Fibroblast of the aortic adventitia (primary cell): Measurements from ENCODE around the gene CTDP1. TPM values are rescaled to one million over a fixed set of nuclear protein-coding genes. Genes with fewer than 3 reads are reported as not detected.

Source experiments
- DNase-seq: peaks from one replicate; pipeline ENCODE4 v3.0.0-alpha.2; 2010; ENCODE audit warnings: low read depth
- H3K4me3 ChIP-seq: 2 replicates; pipeline ENCODE4 v1.5.1; 2011; ENCODE audit warnings: low read depth, mild to moderate bottlenecking, control low read depth, low read length, moderate library complexity
- CTCF ChIP-seq: IDR thresholded peaks from 2 replicates; pipeline ENCODE4 v1.5.1; 2011; ENCODE audit warnings: mild to moderate bottlenecking, low read length, control low read depth, inconsistent platforms; ENCODE audit not compliant: insufficient read depth
- total RNA-seq: library from RNA; depleted of rRNA; stranded (reverse); fragments of >200 nt; gene quantifications from 2 replicates; pipeline ENCODE4 v1.2.3, GENCODE V29; 2012; ENCODE audit warnings: low replicate concordance

Gene CTDP1
- total RNA-seq, 1 donor, result 14.1 TPM

GRCh38 chr18:79708412-79708811 lies 28.8 kb downstream of the CTDP1 start:
- no peak overlapping the region for H3K4me3 ChIP-seq
- no peak for DNase-seq
- no peak for TF ChIP-seq CTCF

- DNase-seq, result no peak
- no peak overlapping the region for H3K4me3 ChIP-seq
- no peak for TF ChIP-seq CTCF
Measured at GRCh38 chr18:79712206-79712857, 32.7 kb downstream of the CTDP1 start.

GRCh38 chr18:79713341-79713740 lies 33.7 kb downstream of the CTDP1 start:
- DNase-seq, result no peak
- H3K4me3 ChIP-seq, result no peak overlapping the region
- TF ChIP-seq CTCF, result no peak

DNA sequence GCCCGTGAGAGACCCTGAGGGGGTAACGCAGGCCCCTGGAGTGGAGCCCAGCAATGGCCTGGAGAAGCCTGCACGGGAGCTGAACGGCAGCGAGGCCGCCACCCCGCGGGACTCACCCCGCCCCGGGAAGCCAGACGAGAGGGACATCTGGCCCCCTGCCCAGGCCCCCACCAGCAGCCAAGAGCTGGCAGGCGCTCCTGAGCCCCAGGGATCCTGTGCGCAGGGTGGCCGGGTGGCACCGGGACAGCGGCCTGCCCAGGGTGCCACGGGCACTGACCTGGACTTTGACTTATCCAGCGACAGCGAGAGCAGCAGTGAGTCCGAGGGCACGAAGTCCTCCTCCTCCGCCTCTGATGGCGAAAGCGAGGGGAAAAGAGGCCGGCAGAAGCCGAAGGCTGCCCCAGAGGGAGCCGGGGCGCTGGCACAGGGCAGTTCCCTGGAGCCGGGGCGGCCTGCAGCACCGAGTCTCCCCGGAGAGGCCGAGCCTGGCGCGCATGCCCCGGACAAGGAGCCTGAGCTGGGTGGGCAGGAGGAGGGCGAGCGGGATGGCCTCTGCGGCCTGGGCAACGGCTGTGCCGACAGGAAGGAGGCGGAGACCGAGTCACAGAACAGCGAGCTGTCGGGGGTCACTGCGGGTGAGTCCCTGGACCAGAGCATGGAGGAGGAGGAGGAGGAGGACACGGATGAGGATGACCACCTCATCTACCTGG lies 35.1 kb downstream of the CTDP1 start:
- no peak for DNase-seq
- no peak overlapping the region for H3K4me3 ChIP-seq
- no peak for TF ChIP-seq CTCF

GRCh38 chr18:79715280-79715679 lies 35.7 kb downstream of the CTDP1 start:
- no peak for DNase-seq
- H3K4me3 ChIP-seq, result no peak overlapping the region
- no peak for TF ChIP-seq CTCF

GRCh38 chr18:79717059-79717458 lies 37.5 kb downstream of the CTDP1 start:
- TF ChIP-seq CTCF, result no peak
- no peak overlapping the region for H3K4me3 ChIP-seq
- DNase-seq, result no peak
